Activated CD4-positive, alpha-beta T cell treated with anti-CD3 and anti-CD28 coated beads, Interleukin-2, amount 50 U/mL, for 16 hours (primary cell): ENCODE measurements around the gene CD58.
"Not testable (repeated sequence)": the region's sequence is repeated elsewhere in the genome, so short reads cannot be mapped to it uniquely, and the experiment has no call there.

Experiments
- DNase-seq: peaks from one replicate; pipeline ENCODE4 v3.0.0-alpha.2; 2020

The CD58 gene

DNA sequence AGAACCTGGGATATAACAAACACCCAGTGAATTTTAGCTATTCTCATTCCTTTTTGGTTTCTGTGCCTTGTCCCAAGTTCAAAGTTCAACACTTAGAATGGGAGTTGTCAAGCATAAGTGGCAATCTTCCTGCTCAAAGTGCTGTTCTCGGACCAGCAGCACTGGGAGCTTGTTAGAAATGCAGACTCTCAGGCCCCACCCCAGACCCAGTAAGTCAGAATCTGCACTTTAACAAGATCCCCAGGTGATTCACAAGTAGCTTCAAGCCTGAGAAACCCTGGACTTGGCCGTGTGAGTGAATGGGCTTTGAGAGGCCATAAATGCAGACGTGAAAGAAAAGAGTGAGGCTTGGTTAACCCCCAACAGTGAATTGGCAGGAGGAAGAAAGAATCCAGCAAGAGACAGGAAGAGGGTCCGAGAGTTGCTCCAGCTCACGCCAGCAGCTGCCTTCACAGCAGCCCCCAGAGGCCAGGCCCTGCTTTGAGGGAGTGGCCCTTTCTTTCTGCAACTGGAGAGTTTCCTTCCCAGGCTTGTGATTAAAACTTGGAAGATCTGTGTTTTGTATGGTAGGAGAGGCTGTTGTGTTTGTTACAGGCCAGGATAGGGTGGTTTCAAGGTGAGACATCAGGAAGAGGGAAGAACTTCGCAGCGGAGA lies 21.3 kb upstream of the CD58 start:
- DNase-seq: not testable (repeated sequence)

- not testable (repeated sequence) for DNase-seq
These were observed 20.5 kb upstream of the CD58 start for GRCh38 chr1:116591006-116591950.

DNA sequence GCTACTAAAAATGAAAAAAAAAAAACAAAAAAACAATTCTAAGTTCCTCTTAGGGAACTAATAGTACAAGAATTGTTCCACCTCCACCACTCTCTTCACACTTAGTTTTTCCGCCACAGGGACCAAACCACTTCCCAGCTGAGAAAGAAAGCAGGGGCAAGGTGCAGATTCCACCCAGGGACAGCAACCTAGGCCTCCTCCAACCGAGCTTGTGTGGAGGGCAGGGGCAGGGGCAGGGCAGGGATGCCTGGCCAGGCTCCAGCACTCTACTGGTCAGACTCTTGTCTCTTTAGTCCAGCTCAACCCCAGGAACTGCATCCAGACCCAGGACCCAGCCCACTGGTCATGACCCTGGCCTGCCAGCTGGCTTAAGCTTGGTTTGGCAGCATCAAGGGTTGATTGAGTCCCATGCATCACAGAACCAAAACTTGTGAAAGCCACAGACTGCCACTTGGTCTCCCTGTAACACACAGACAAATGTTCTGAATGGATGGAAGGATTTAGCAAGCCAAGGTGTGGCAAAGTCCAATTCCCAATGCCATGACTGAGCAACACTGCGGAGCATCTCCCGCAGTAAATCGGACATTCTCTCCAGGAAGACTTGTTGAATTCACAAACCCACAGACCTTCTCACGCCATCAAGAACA lies 19.7 kb upstream of the CD58 start:
- not testable (repeated sequence) for DNase-seq

DNA sequence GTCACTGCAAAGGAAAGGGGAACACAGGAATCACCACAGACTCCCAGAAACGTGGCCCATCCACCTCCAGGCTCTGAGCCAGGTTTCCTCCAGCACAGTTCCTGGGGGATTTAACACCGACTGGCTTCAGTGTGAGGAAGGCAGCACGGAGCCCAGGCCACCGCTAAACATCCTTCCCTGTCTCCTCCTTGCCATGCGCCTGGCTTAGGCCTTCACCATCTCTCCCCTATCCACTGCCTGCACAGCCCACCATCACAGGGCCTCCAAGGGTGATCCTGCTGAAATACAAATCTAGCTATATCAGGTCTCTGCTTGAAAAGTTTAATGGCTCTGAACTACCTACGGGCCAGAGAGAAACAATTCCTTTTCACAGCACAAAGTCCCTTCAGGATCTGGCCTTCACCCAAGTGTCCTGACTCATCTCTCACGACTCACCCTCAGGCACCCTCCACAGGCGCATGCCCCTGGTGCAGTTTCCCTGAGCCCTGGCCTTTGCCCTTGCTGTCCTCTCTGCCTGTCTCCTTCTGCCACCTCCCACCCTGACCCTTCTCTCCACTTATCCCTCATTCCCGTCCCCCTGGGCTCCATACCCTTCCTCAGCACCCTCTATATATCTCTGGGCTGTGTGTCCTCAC lies 18.4 kb upstream of the CD58 start:
- not testable (repeated sequence) for DNase-seq

- no peak for DNase-seq
These were observed 16.8 kb upstream of the CD58 start for GRCh38 chr1:116587501-116588227.

GRCh38 chr1:116586741-116587143 lies 15.9 kb upstream of the CD58 start:
- no peak for DNase-seq

GRCh38 chr1:116585886-116586285 lies 15.1 kb upstream of the CD58 start:
- DNase-seq: no peak

GRCh38 chr1:116581323-116581885 lies 10.6 kb upstream of the CD58 start:
- DNase-seq: no peak

GRCh38 chr1:116580446-116581322 lies 9.9 kb upstream of the CD58 start:
- no peak for DNase-seq

- no peak for DNase-seq
These were observed 8.5 kb upstream of the CD58 start for GRCh38 chr1:116579259-116579875.

DNA sequence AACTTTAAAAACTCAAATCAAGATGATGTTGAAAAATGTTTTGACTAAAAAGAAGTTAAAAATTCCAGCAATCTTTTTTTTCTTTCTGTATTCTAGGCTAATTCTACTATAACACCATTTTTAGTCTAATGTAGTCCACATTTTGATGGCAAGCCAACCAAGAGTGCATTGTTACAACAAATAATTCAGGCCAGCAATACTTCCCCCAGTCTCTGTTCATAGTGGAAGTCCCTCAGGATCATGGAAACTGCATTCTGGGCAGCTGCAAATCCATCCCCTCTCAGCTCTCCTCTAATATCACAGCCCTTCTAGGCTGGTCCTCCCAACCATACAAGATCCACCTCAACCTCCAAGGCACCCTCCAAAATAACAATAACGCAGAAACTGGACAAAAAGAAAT lies 7.8 kb upstream of the CD58 start:
- DNase-seq: no peak

DNA sequence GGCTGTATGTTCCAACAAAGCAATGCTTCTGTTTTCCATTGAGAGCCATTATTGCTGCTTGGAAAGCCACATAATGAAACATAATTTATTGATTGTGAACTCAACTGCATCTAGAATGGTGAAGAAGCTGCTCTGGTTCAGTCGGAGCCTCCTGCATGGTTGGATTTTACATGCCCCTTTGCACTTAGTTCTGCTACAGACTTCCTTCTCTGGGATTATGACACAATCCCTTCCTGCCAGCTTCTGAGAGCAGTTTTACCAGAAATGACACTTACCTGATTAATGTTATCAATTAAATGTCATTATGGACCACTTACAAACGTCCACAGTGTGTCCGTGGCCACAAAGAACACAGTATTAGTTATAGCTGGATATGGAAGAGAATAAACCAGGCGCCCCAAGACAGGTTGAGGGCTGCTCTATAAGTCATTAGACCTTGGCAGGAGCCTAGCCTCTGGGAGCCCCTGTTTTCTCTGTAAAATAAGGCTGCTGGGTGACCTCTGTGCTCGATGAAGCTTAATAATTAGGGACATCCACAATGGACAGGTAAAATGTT lies 7.0 kb upstream of the CD58 start:
- DNase-seq: no peak

- DNase-seq: peak; percentile 74
These were observed 3.9 kb upstream of the CD58 start for GRCh38 chr1:116574581-116575291.

DNA sequence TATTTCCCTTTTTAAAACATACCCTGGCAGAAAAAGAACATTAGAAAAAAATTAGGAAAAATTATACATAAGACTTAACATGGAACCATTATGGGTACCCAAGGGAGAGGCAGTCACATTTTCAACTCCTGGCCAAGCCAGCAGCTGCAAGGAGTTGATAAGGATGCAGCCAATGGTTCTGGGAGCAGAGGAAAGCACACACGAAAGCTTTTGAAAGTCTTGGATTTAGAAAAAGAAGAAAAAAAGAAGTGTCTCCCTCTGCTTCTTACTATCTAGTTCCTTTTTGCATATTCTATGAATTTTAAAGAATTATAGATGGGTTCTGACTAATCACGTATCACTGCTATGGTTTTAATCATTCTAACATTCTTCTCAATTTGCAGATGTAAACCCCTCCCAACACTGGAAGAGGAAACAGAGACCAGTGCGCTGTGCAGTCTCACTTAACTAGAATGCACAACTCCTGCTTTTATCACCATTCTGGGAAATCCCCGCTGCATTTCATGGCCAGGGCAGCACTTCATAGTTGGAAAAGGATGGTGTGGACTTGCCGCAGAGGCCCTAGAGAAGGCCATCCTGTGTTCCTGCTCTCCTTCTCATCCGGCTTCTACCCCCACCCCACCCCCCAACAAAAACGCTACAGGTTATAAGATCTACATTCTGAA lies 2.7 kb upstream of the CD58 start:
- DNase-seq: no peak

- DNase-seq: no peak
These were observed 2.1 kb upstream of the CD58 start for GRCh38 chr1:116572771-116573430.

GRCh38 chr1:116572099-116572498 lies 1.3 kb upstream of the CD58 start:
- no peak for DNase-seq

- DNase-seq: no peak
These were observed 541 bp upstream of the CD58 start for GRCh38 chr1:116571215-116571919.
